Measurements from ENCODE around the gene UTRN.
A peak's percentile ranks its signal among the peaks of the same experiment; 100 is the strongest.

Gene UTRN

DNA sequence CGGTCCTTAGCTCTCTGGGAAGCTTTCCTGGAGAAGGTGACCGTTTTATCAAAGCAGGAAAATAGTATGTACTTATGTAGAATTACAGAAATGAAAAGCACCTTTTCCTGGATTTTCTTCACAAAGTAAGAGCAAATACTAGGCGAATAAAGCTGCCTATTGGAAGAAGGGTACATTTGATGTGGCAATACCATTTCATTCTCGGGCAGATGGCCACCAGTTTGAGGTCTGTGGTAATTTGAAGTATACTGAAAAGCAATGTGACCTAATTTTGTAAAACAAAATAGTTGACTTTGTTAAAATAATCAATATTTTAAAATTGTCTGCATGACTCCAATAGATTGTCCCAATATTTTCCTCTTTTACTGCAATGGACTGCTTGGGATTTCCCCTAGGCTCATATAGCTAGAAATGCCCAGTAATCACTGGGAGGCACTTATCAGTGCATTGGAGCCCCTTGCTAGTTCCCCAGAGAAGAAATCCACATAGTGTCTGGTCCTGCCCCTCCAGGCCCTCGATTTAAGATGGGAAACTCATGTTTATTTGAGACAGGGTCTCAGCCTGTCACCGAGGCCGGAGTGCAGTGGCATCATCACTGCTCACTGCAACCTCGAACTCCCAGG is 7.4 kb upstream of the UTRN start:
- H3K14ac ChIP-seq (ENCODE audit: low read length in 2 of 2) = no peak overlapping the region
- H3K4me3 ChIP-seq (ENCODE audit: insufficient read depth in 1 of 2, low read depth in 1 of 2, low read length in 2 of 2) = no peak overlapping the region
- H3K79me1 ChIP-seq (replicated peaks; ENCODE audit: low read length, poor library complexity, severe bottlenecking) = peaks cover 9% of the 10 kb centered on the region
- H2BK5ac ChIP-seq (ENCODE audit: low read depth, low read length, poor library complexity, severe bottlenecking) = no peak overlapping the region
- H2AFZ ChIP-seq (ENCODE audit: low read depth, low read length) = no peak overlapping the region
- H4K8ac ChIP-seq (ENCODE audit: low read length) = no peak overlapping the region
- H3K27me3 ChIP-seq (ENCODE audit: control insufficient read depth in 1 of 2, insufficient read depth in 1 of 2, low read length in 2 of 2) = no peaks in the 10 kb centered on the region
- WGBS = 87% methylated on average over 8 of the region's 8 CpGs
- H3K4me1 ChIP-seq (ENCODE audit: control insufficient read depth, insufficient read depth, low read depth, low read length) = no peaks in the 10 kb centered on the region
- no peak overlapping the region for H3K9ac ChIP-seq (ENCODE audit: low read length)
- H3K36me3 ChIP-seq (ENCODE audit: control insufficient read depth in 1 of 2, insufficient read depth in 2 of 2, low read depth in 1 of 2, low read length in 2 of 2) = no peaks in the 10 kb centered on the region
- H3K4me2 ChIP-seq (ENCODE audit: low read length, poor library complexity, severe bottlenecking) = no peak overlapping the region
- H3K9me3 ChIP-seq (ENCODE audit: control insufficient read depth, low read length) = no peaks in the 10 kb centered on the region
- no peak for DNase-seq
- no peak overlapping the region for H3K18ac ChIP-seq (ENCODE audit: low read depth in 1 of 2, low read length in 2 of 2)
- no peak overlapping the region for H2BK15ac ChIP-seq (ENCODE audit: low read depth, poor library complexity, severe bottlenecking)
- no peak overlapping the region for H2AK5ac ChIP-seq (ENCODE audit: low read length, severe bottlenecking)
- no peak overlapping the region for H3K27ac ChIP-seq (ENCODE audit: low read length, poor library complexity, severe bottlenecking)
- H3K23ac ChIP-seq (ENCODE audit: low read length in 2 of 2) = no peak overlapping the region
- no peak overlapping the region for H2BK120ac ChIP-seq (ENCODE audit: low read depth, low read length)
- H3K4ac ChIP-seq (ENCODE audit: low read depth in 1 of 2, low read length in 2 of 2) = no peak overlapping the region
- H4K91ac ChIP-seq (ENCODE audit: low read length) = no peak overlapping the region
- H2BK12ac ChIP-seq (ENCODE audit: low read length in 2 of 2) = no peak overlapping the region

GRCh38 chr6:144278659-144279314 is 6.3 kb upstream of the UTRN start:
- no peak overlapping the region for H3K4me2 ChIP-seq (ENCODE audit: low read length, poor library complexity, severe bottlenecking)
- no peak overlapping the region for H2BK15ac ChIP-seq (ENCODE audit: low read depth, poor library complexity, severe bottlenecking)
- H3K9ac ChIP-seq (ENCODE audit: low read length) = no peak overlapping the region

DNA sequence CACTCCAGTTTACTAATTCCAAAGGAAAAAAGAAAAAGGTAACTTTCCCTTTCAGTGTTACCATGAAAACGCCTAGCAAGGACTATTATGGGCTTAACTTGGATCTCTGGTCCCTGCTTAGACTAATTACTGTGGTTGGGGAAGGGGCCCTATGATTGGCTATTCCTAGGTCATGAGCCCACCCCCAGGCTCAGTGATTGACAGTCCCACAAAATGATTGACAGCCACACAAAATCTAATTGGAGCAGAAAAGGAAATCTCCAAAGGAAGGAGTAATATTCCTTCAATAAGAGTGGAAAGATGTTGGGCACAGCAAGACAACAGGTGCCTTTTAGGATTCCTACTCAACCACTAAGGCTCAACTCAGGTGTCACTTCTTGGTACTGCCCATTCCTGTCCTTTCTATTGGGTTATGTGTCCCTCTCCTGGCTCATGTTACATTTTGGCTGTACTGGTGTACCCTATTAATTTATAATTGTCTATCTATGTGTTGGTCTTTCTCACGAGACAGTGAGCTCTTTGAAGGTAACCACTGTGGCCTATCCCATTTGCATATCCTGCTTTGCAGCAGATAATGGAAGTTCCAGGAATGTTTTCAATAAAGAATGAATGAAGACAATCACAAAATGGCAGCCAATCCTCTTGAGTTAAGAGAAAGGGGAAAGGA is 5.5 kb upstream of the UTRN start:
- H3K36me3 ChIP-seq (ENCODE audit: control insufficient read depth in 1 of 2, insufficient read depth in 2 of 2, low read depth in 1 of 2, low read length in 2 of 2) = no peaks in the 10 kb centered on the region
- H2AK5ac ChIP-seq (ENCODE audit: low read length, severe bottlenecking) = no peak overlapping the region
- no peak overlapping the region for H3K4me3 ChIP-seq (ENCODE audit: insufficient read depth in 1 of 2, low read depth in 1 of 2, low read length in 2 of 2)
- no peak overlapping the region for H3K18ac ChIP-seq (ENCODE audit: low read depth in 1 of 2, low read length in 2 of 2)
- H2AFZ ChIP-seq (ENCODE audit: low read depth, low read length) = no peak overlapping the region
- H3K9ac ChIP-seq (ENCODE audit: low read length) = no peak overlapping the region
- no peak overlapping the region for H3K27ac ChIP-seq (ENCODE audit: low read length, poor library complexity, severe bottlenecking)
- H3K23ac ChIP-seq (ENCODE audit: low read length in 2 of 2) = no peak overlapping the region
- H4K91ac ChIP-seq (ENCODE audit: low read length) = no peak overlapping the region
- H3K79me1 ChIP-seq (replicated peaks; ENCODE audit: low read length, poor library complexity, severe bottlenecking) = peaks cover 12% of the 10 kb centered on the region
- DNase-seq = no peak
- no peaks in the 10 kb centered on the region for H3K9me3 ChIP-seq (ENCODE audit: control insufficient read depth, low read length)
- no peak overlapping the region for H3K4me2 ChIP-seq (ENCODE audit: low read length, poor library complexity, severe bottlenecking)
- H3K4me1 ChIP-seq (ENCODE audit: control insufficient read depth, insufficient read depth, low read depth, low read length) = no peaks in the 10 kb centered on the region
- no peak overlapping the region for H2BK15ac ChIP-seq (ENCODE audit: low read depth, poor library complexity, severe bottlenecking)
- WGBS = 96% methylated on average over 2 of the region's 2 CpGs
- no peak overlapping the region for H2BK5ac ChIP-seq (ENCODE audit: low read depth, low read length, poor library complexity, severe bottlenecking)
- no peak overlapping the region for H2BK12ac ChIP-seq (ENCODE audit: low read length in 2 of 2)
- H3K4ac ChIP-seq (ENCODE audit: low read depth in 1 of 2, low read length in 2 of 2) = no peak overlapping the region
- H3K27me3 ChIP-seq (ENCODE audit: control insufficient read depth in 1 of 2, insufficient read depth in 1 of 2, low read length in 2 of 2) = no peaks in the 10 kb centered on the region
- no peak overlapping the region for H3K14ac ChIP-seq (ENCODE audit: low read length in 2 of 2)
- no peak overlapping the region for H2BK120ac ChIP-seq (ENCODE audit: low read depth, low read length)
- no peak overlapping the region for H4K8ac ChIP-seq (ENCODE audit: low read length)

More at GRCh38 chr6:144278659-144279314, 6.3 kb upstream of the UTRN start:
- Histone ChIP-seq H3K79me1 (replicated peaks; ENCODE audit: low read length, poor library complexity, severe bottlenecking) (peaks cover 12% of the 10 kb centered on the region), H3K18ac (ENCODE audit: low read depth in 1 of 2, low read length in 2 of 2) (no peak overlapping the region), H3K23ac (ENCODE audit: low read length in 2 of 2) (no peak overlapping the region), H4K91ac (ENCODE audit: low read length) (no peak overlapping the region), H3K14ac (ENCODE audit: low read length in 2 of 2) (no peak overlapping the region), H2BK12ac (ENCODE audit: low read length in 2 of 2) (no peak overlapping the region), H4K8ac (ENCODE audit: low read length) (no peak overlapping the region), H2AFZ (ENCODE audit: low read depth, low read length) (no peak overlapping the region), H3K4ac (ENCODE audit: low read depth in 1 of 2, low read length in 2 of 2) (no peak overlapping the region), H2AK5ac (ENCODE audit: low read length, severe bottlenecking) (no peak overlapping the region), H2BK5ac (ENCODE audit: low read depth, low read length, poor library complexity, severe bottlenecking) (no peak overlapping the region), H3K36me3 (ENCODE audit: control insufficient read depth in 1 of 2, insufficient read depth in 2 of 2, low read depth in 1 of 2, low read length in 2 of 2) (no peaks in the 10 kb centered on the region), H3K9me3 (ENCODE audit: control insufficient read depth, low read length) (no peaks in the 10 kb centered on the region), H3K4me3 (ENCODE audit: insufficient read depth in 1 of 2, low read depth in 1 of 2, low read length in 2 of 2) (no peak overlapping the region), H2BK120ac (ENCODE audit: low read depth, low read length) (no peak overlapping the region), H3K27me3 (ENCODE audit: control insufficient read depth in 1 of 2, insufficient read depth in 1 of 2, low read length in 2 of 2) (no peaks in the 10 kb centered on the region), H3K4me1 (ENCODE audit: control insufficient read depth, insufficient read depth, low read depth, low read length) (no peaks in the 10 kb centered on the region), H3K27ac (ENCODE audit: low read length, poor library complexity, severe bottlenecking) (no peak overlapping the region)
- no peak for DNase-seq
- WGBS = 71% methylated on average over 4 of the region's 4 CpGs

- no peaks in the 10 kb centered on the region for H3K36me3 ChIP-seq (ENCODE audit: control insufficient read depth in 1 of 2, insufficient read depth in 2 of 2, low read depth in 1 of 2, low read length in 2 of 2)
- H4K91ac ChIP-seq (ENCODE audit: low read length) = no peak overlapping the region
- H4K8ac ChIP-seq (ENCODE audit: low read length) = no peak overlapping the region
- no peak overlapping the region for H3K23ac ChIP-seq (ENCODE audit: low read length in 2 of 2)
- H3K9ac ChIP-seq (ENCODE audit: low read length) = peak overlapping the region; percentile 87
- no peak overlapping the region for H2BK120ac ChIP-seq (ENCODE audit: low read depth, low read length)
- peak overlapping the region; percentile 62 for H3K27ac ChIP-seq (ENCODE audit: low read length, poor library complexity, severe bottlenecking)
- WGBS = 8% methylated on average over 10 of the region's 13 CpGs
- no peak overlapping the region for H2AFZ ChIP-seq (ENCODE audit: low read depth, low read length)
- H2BK5ac ChIP-seq (ENCODE audit: low read depth, low read length, poor library complexity, severe bottlenecking) = no peak overlapping the region
- no peak overlapping the region for H2BK12ac ChIP-seq (ENCODE audit: low read length in 2 of 2)
- no peak overlapping the region for H3K14ac ChIP-seq (ENCODE audit: low read length in 2 of 2)
- H3K9me3 ChIP-seq (ENCODE audit: control insufficient read depth, low read length) = no peaks in the 10 kb centered on the region
- peaks cover under 1% of the 10 kb centered on the region for H3K4me1 ChIP-seq (ENCODE audit: control insufficient read depth, insufficient read depth, low read depth, low read length)
- H3K4ac ChIP-seq (ENCODE audit: low read depth in 1 of 2, low read length in 2 of 2) = no peak overlapping the region
- no peaks in the 10 kb centered on the region for H3K27me3 ChIP-seq (ENCODE audit: control insufficient read depth in 1 of 2, insufficient read depth in 1 of 2, low read length in 2 of 2)
- peaks cover 10% of the 10 kb centered on the region for H3K79me1 ChIP-seq (replicated peaks; ENCODE audit: low read length, poor library complexity, severe bottlenecking)
- H2BK15ac ChIP-seq (ENCODE audit: low read depth, poor library complexity, severe bottlenecking) = no peak overlapping the region
- H3K18ac ChIP-seq (ENCODE audit: low read depth in 1 of 2, low read length in 2 of 2) = no peak overlapping the region
- peak overlapping the region in 1 of 2 experiments; percentile 95 for H3K4me3 ChIP-seq (ENCODE audit: insufficient read depth in 1 of 2, low read depth in 1 of 2, low read length in 2 of 2)
- H3K4me2 ChIP-seq (ENCODE audit: low read length, poor library complexity, severe bottlenecking) = peak overlapping the region; percentile 86
- no peak overlapping the region for H2AK5ac ChIP-seq (ENCODE audit: low read length, severe bottlenecking)
- peak; percentile 60 for DNase-seq
These were observed 1.3 kb upstream of the UTRN start for GRCh38 chr6:144283646-144284477.

All from mesenchymal stem cell (in vitro differentiated cells and primary cell).